Measurements from ENCODE around the gene INTS3.
"Not testable (repeated sequence)": the region's sequence is repeated elsewhere in the genome, so short reads cannot be mapped to it uniquely, and the experiment has no call there.

The INTS3 gene

DNA sequence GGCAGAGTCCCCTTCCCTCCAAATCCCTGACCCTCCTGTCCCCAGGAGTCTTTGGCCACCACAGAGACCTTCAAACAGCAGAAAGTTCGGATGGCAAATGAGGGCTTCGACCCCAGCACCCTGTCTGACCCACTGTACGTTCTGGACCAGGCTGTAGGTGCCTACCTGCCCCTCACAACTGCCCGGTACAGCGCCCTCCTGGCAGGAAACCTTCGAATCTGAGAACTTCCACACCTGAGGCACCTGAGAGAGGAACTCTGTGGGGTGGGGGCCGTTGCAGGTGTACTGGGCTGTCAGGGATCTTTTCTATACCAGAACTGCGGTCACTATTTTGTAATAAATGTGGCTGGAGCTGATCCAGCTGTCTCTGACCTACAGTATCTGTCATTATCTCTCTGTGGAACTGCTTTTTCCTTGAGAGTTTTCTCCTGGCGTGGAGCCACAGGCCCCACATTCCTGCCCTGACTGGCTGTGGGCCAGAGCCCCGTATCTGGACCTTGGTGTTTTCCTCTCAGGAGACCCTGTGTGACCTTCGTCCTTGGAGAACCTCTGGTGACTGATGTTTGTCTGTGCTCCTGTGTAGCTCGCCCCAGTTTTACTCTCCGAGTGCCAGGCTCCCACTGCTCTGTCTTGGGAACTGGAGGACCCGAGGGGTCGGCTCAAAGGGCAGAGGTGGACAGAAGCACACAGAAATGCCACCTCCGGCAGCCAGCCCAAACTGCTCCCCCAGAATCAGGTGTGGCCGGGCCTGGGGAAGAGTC, 52.1 kb downstream of the INTS3 start:
- DNase-seq = no peak

DNA sequence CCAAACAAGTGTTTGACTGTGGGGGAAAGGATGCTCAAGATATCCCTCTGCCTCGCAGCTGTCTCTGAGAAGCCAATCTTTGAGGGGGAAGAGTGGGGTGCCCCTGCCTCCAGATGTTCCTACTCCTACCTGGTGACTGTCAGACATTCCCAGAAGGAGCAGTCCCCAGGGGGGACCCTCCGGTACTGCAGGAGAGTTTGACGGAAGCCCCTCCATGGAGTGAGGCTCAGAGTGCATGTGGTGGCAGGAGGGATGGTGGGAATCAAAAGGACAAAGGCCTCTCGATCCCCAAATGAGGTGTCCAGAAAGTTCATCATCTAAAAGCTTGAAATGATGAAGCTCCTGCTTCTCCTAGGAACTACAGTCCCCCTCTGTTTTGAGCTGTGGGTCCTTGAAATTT, 52.7 kb downstream of the INTS3 start:
- DNase-seq = no peak

DNA sequence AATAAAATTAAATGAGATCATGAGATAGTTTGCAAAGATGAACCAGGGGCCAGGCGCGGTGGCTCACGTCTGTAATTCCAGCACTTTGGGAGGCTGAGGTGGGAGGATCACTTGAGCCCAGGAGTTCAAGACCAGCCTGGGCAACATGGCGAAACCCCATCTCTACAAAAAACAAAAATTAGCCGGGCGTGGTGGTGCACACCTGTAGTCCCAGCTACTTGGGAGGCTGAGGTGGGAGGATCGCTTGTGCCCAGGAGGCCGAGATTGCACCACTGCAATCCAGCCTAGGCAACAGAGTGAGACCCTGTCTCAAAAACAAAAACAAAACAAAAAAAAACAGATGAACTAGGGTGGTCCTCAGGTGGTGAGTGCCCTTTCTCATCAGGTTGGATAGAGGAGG, 54.8 kb downstream of the INTS3 start:
- not testable (repeated sequence) for DNase-seq

DNA sequence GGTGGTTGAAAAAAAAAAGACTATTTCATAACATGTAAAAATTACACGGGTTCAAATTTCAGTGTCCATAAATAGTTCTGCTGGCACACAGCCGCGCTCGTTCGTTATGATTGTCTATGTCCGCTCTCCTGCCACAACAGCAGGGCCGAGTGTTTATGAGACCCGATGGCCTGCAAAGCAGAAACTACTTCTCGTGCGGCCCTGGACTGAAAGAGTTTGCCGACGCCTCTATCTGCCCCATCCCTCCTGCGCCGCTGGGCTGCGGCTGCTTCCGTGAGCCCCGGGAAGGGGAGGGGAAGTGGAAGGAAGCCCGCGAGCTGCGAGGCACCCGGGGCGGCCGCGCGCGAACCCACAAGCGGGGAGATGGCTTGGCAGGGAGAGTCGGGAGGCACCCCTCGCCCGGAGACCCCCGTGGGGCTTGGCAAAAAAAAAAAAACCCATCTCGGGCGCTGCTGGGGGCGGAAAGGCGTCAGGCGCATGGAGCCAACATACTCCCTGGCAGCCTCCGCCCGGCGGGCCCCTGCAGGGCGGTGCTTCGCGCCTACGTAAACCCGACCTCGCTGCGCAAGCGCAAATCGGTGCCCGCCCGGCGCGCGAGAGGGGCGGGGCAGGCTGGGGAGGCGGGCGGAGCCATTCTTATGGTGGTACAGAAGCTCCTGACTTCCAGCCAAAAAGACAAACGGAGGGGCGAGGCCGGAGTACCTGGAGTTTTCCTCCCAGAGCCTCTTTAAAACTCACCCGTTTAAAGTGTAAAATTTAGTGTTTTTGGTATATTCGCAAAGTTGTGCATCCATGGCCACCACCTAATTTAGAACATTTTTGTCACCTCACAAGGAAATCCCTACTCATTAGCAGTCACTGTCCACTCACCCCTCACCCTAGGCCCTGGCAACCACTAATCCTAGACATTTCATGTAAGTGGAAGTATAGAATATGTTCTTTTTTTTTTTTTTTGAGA, 55.7 kb downstream of the INTS3 start:
- peak; percentile 88 to 90 for DNase-seq

DNA sequence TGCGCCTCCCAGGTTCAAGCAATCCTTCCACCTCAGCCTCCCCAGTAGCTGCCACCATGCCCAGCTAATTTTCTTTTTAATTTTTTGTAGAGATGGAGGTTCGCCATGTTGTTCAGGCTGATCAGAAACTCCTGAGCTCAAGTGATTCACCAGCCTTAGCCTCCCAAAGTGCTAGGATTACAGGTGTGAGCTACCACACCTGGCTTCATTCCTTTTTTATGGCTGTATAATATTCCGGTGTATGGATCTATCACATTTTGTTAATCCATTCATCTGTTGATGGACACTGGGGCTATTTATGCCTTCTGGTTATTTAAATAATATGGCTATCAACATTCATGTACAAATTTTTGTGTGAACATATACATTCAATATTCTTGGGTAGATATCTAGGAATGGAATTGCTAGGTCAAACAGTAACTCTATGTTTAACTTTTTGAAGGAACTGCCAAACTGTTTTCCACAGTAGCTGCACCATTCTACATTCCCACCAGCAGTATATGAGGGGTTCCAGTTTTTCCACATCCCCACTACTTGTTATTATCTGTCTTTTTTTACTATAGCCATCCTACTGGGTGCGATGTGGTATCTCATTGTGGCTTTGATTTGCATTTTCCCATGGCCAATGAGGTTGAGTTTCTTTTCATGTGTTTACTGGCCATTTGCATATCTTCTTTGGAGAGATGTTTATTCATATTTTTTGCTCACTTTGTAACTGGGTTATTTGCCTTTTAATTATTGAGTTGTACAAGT, 58.4 kb downstream of the INTS3 start:
- no peak for DNase-seq

DNA sequence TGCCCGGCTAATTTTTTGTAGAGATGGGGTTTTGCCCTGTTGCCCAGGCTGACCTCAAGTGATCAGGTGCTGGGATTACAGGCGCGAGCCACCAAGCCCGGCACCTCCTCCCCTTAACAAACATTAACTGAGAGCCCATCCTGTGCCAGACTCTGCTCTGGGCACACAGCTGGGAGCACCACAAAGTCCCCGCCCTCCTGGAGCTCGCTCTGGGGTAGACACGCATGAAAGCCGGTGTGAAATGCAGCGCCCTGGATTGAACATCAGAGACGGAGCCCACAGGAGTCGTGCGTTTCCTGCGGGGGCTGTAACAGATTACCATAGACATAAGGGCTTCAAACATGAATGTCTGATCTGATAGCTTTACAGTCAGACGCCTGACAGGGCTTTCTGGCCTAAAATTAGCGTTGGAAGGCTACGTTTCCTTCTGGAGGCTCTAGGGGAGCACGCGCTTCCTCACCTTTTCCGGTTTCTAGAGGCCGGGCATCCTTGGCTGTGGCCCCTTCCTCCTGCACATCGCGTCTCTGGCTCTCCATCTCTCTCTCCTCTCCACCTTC, 61.7 kb downstream of the INTS3 start:
- no peak for DNase-seq

DNA sequence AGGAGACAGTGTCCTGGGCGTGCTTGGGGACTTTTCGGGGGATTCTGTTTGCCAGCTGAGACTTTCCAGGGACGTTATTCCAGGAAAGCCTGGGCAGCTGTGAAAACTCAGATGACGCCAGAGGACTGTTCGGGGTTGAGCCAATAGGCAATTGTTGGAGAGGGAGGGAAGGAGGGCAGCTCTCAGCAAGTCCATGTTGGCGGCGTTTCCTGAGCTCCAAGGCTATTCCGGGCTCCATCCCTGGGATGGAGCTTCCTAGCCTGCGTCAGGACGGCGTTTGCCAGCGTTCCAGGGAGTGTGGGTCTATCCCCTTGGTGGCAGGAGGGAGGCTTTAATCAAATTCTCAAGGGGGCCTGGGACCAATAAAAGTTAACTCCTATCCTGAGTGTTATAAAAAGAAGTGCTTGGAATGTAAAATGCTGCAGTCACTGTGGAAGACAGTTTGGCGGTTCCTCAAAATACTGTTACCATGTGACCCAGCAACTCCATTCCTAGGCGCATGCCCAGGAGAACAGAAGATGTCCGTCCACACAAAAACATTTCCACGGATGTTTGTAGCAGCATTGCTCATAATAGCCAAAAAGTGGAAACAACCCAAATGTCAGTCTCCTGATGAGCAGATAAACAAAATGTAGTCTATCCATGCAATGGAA, 62.6 kb downstream of the INTS3 start:
- no peak for DNase-seq

DNA sequence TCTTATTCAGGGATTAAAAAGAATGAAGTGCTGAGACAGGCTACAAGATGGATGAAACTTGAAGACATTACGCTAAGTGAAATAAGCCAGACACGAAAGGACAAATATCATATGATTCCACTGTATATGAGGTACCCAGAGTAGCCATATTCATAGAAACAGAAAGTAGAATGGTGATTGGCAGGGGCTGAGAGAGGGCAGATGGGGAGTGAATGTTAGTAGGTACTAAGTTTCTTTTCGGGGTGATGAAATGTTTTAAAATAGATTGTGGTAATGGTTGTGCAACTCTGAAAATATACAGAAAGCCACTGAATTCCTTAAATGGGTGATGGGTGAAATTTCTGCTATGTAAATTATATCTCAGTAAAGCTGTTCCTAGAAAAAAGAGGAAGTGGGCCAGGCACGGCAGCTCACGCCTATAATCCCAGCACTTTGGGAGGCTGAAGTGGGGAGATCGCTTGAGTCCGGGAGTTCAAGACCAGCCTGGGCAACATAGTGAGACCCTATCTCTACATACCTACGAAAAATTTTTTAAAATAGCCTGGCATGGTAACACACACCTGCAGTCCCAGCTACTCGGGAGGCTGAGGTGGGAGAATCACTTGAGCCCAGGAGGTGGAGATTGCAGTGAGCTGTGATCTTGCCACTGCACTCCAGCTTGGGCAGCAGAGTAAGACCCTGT, 63.3 kb downstream of the INTS3 start:
- no peak for DNase-seq

DNA sequence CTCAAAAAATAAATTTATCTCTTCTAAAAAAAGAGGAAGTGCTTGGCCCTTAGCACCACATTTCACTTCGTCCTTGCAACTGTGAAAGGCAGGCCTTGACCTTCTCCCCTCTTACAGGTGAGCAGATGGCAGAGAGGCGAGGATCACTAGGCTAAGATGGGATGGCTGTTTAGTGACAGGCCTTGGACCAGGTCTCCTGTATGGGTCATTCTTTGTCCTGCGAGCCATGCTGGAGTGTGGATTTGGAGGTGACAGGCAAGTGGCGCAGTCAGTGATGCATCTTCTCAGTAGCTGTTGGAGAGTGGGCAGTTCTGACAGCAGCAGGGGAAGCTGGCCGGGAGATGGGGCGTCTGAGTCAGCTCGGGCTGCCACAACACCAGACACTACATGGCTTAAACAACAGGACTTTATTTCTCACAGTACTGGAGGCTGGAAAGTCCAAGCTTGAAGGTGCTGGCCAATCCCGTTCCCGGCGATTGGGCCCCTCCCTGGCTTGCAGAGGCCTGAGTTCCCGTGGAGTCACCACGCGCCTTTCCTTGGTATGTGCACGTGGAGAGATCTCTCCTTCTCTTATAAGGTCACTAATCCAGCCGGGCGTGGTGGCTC, 63.9 kb downstream of the INTS3 start:
- no peak for DNase-seq

DNA sequence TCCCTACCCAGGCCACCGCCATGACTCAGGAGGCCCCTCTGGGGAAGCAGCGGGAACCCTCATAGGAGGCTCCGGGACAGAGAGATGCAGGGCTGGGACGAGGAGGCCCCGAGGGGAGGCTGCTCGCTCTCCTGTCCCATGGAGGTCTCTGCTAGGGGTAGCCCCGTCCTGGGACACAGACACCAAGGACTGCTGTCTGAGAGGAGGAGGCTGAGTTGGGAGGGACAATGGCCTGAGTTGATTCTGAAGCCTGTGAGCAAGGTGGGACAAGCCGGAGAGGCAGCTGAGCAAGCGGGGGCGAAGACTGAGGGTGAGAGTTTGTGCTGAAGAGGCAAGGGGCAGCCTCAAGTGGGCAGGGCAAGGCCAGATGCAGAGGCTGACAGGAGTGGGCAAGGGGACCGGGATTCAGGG, 64.8 kb downstream of the INTS3 start:
- DNase-seq = no peak

DNA sequence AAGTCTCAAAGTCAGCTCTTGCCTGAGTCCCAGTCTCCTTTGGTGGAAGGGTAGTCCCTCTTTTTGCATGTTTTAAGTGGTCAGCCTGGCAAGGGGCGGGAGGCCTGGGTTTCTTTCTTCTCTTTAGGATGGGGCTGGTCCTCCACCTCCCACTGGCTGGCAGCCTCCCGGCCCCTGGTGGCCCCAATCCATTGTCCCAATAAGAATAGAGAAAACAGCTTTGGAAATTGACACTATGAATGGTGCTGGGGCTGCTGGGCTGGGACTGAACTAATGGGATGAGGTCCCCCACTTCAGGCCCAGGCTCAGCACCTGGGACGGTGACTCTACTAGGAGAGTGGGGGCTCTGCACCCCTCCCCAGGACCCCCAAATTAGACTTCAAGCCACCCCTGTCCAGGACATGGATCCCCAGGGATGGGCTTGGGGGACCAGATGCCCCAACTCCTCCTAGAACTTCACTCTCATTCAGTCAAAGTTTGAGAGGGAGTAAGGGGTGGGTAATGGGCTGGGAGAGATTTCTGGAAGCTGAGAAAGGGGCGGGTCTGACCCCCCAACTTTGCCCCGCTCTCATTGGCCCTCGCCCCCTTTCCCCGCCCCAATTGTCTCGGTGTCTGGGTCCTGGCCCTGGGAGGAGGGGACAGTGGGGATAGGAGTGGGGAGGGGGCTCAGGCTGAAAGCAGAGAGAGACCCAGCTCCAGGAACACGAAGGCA, 65.6 kb downstream of the INTS3 start:
- no peak for DNase-seq

DNA sequence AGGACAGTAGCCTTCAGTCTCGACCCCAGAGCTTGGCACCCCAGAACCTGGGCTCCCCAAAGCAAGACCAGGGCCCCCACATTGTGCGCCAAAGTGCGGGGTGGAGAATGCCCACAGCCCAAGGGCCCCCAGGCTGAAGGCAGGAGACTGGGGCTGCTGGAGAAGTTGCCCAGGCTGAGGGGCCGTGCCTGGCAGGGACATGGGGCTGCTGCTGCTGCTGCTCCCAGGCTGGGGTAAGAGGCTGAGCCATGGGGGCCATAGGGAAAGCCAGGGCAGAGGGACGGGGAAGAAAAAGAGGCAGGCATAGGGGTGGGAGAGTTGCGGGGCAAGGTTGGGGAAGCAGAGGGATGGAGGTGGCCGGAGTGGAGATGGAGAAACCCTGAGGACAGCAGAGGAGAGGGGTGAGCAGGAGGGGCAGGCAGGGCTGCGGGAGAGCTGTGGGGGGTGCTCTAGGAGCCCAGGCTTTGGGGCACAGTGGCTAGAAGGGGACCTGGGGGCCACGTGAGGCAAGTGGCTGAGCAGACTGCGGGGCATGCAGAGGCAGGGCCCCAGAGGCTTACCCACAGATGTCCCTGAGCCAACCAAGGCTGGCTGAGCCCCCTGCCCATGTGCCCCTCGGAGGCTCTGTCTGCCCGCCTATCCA, 66.2 kb downstream of the INTS3 start:
- no peak for DNase-seq

DNA sequence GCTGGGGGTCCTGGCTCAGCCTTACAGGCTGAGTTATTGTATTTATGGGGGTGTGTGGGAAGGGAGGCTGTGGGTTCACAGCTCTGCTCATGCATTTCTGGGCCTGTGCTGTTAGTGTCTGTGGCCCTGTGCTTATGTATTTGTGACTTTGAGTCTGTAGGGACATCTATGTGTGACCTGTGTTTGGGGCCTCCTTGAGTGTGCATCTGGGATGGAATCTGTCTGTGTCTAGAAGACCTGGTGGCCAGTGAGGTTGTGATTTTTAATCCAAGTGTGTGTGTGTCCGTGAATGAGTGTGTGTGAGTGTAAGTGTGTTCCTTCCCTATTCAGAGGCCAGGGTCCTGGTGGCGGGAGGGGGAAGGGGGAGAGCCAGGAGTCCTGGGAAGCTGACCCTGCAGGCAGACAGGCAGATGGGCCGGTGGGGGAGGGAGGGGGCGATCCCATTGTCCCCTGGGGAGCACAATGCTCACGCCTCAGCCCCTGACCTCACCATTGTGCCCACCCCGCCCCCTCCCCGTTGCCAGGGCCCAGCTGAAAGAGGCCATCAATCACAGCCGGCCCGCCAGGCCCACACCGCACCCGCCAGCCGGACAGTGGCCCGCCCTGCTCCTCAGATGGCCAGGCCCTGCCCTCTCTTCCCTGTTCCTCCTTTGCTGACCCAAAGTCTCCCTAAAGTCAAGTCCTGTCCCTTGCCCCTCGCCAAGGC, 66.9 kb downstream of the INTS3 start:
- DNase-seq = no peak

DNA sequence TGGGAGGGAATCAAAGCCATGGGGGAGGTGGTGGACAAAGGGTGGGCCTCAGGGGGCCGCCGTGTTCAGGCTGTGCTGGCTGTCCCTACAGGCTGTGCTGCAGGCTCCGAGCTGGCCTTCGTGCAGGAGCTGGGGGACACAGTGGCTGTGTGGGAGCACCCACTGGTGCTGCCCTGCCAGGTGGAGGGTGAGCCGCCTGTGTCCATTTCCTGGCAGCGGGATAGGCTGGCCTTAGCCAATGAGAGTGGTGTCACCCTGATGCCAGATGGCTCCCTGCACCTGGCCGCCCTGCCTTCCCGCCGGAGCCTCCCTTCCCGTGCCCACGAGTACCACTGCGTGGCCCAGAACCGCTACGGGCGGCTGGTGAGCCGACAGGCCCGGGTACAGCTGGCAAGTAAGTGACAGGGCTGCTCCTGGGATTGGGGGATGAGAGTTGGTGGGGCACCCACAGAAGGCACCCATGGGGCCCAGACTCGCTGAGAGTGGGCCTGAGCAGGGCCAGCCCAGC, 67.5 kb downstream of the INTS3 start:
- no peak for DNase-seq

DNA sequence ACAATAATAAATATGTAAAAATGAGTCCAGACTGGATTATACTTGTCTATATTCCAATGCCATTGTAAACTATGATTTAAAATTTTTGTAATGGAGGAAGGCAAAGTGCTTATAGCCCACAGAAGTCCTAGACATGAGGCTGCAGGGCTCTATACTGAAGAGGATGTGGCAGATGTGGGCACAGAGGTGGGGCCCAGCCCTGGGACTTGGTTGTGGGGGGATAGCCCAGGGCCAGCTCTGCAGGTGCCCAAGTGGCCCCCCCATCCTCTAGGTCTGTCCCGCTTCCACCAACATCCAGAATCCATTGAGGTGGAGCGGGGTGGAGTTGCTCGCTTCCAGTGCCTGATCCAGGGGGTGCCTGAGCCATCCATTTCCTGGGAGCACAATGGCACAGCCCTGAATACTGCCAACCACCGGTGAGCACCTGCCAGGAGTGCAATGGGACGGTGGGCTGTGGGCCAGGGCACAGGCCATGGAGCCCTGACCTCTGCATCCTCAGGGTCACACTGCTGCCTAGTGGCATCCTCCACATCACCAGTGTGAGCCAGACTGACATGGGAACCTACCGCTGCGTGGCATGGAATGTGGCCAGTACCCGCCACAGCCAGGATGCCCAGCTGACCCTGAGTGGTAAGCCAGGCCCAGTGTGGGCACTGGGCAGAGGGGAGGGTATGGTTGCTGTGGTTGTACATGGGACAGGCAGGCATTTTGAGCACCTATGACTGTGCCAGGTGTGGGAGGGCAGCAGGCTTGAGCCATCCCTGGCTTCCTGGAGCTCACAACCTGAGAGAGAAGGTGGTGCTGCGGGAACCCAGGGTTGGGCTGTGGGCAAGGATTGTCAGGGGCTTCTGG, 68.3 kb downstream of the INTS3 start:
- no peak for DNase-seq

DNA sequence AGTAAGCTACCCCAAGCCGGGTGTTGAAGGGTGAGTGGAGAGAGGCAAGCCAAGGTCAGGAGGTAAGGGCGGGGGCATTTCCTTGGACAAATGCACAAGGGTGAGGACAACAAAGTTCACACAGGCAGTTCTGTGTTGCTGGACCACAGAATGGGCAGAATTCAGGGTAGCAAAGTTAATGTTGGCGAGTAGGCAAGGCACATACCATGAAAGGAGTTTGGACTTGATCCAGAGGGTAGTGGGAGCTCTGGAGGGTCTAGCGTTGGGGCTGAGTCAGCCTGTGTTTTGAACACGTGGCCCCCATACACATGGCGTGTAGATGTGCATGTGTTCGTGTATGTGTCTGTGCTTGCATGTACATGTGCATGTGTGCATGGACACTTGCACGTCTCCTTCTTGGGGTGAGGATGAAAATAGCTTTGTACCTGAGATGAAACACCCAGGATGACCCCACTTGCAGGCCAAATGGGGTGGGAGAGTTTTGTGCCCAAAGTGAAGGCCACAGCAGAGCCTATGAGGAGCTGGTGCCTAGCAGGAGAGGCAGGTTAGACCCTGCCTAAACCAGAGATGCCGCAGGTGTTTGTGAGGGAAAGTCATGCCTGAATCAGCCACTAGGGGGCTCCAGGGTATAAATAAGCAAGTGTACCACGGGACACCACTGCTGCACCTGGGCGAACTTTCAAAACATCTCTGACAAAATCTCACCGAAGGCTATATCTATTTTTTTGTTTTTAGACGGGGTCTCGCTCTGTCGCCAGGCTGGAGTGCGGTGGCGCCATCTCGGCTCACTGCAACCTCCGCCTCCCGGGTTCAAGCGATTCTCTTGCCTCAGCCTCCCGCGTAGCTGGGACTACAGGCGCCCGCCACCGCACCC, 69.2 kb downstream of the INTS3 start:
- DNase-seq = peak; percentile 79 to 91

DNA sequence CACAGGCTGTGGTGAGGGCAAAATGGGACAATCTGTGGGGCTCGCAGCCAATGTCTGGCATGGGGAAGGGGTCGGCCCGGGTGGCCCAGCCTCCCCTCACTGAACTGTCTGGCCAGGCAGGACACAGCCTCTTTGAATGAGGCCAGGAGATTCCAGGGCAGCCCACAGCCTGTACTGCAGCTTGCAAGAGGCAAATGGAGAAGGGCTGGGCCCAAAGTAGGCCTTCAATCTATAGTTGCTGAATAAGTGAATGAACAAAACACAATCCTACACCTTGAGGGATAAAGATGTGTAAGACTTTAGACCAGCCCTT, 70.6 kb downstream of the INTS3 start:
- DNase-seq = no peak

Measured in activated CD4-positive, alpha-beta T cell treated with anti-CD3 and anti-CD28 coated beads for 4 hours (primary cell).